ENCODE measurements around the gene SYNPR. TPM values are rescaled to one million over a fixed set of nuclear protein-coding genes. Genes with fewer than 3 reads are reported as not detected.

The SYNPR gene
- total RNA-seq, 1 experiment from 2014 or later = 0.17 TPM

DNA sequence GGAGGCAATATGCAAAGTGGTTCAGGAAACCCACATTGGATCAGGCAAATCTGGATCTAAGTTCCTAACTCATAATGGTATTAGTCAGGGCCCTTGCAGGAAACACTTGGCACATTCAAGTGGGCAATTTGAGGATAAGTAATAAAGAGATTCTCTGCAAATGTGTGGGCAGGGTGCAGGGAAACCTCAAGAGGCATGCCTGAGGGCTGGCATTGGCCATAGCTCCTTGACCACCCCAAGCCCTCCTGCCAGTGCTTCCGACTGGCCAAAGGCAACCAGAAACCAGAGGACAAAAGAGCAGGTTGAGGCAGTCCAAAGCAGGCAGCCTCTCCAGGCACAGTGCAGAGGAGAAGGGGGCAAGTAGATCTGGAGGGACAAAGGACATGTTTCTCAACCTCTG, 243.5 kb downstream of the SYNPR start:
- Histone ChIP-seq H4K8ac (replicated peaks; ENCODE audit: insufficient read length, low read depth, low read length) (no peak overlapping the region), H2BK120ac (ENCODE audit: low read depth, low read length, poor library complexity, severe bottlenecking) (no peak overlapping the region), H3K9ac (ENCODE audit: extremely low read depth, insufficient read length, low read length) (no peak overlapping the region), H3K23ac (ENCODE audit: insufficient read length, low read depth, low read length) (no peak overlapping the region), H3K79me1 (ENCODE audit: insufficient read depth, low read depth, low read length, poor library complexity, severe bottlenecking) (no peaks in the 10 kb centered on the region), H3K14ac (ENCODE audit: insufficient read depth, low read length) (no peak overlapping the region; the same call in 1 of the 2 replicates), H3K56ac (ENCODE audit: insufficient read length, low read depth, low read length) (no peak overlapping the region), H3K27ac (ENCODE audit: insufficient read length, low read depth, low read length) (no peak overlapping the region), H3T11ph (ENCODE audit: low read length) (no peak overlapping the region), H3K9me3 (ENCODE audit: control insufficient read depth, low read depth, low read length) (no peaks in the 10 kb centered on the region), H3K4me2 (ENCODE audit: insufficient read depth, insufficient read length, low read length) (no peak overlapping the region), H4K5ac (ENCODE audit: insufficient read length, low read depth, low read length) (no peak overlapping the region), H2BK20ac (ENCODE audit: low read depth, low read length, poor library complexity, severe bottlenecking) (no peak overlapping the region), H2AK5ac (ENCODE audit: insufficient read length, low read length) (no peak overlapping the region), H2AFZ (ENCODE audit: low read length) (no peak overlapping the region), H3K4ac (ENCODE audit: low read depth, low read length) (no peak overlapping the region), H4K20me1 (ENCODE audit: control insufficient read depth, insufficient read depth, insufficient read length) (no peaks in the 10 kb centered on the region), H3K27me3 (ENCODE audit: insufficient read depth, low read length) (no peaks in the 10 kb centered on the region), H3K79me2 (ENCODE audit: insufficient read depth, low read length) (0 out of 2 replicates have a peak, but pooled peaks cover 1% of the 10 kb centered on the region), H2BK15ac (ENCODE audit: low read depth, low read length) (no peak overlapping the region), H3K18ac (ENCODE audit: insufficient read length, low read depth, low read length) (no peak overlapping the region), H2BK12ac (ENCODE audit: insufficient read length, low read depth, low read length) (no peak overlapping the region), H3K4me1 (ENCODE audit: insufficient read depth, low read length) (peaks cover 2% of the 10 kb centered on the region; the same call in 1 of the 2 replicates), H4K91ac (ENCODE audit: insufficient read length, low read depth, low read length) (no peak overlapping the region), H2BK5ac (ENCODE audit: insufficient read length, low read length) (no peak overlapping the region), H3K23me2 (ENCODE audit: insufficient read length, low read depth, low read length, poor library complexity, severe bottlenecking) (no peaks in the 10 kb centered on the region)
- Mint-ChIP-seq H3K27me3 (ENCODE audit: low read depth) (no peaks in the 10 kb centered on the region), H3K36me3 (ENCODE audit: insufficient read depth in 1 of 3, low read depth in 3 of 3) (no peaks in the 10 kb centered on the region), H3K9me3 (no peaks in the 10 kb centered on the region), H3K4me1 (peaks cover 10 to 17% of the 10 kb centered on the region in 2 experiments), H3K4me3 (no peak overlapping the region), H3K27ac (peak overlapping the region in 1 of 3 experiments; percentile 50; a peak in 2 of 7 replicates)
- no CpG with 5 or more reads among the region's 1 CpG for WGBS (ENCODE audit: extremely low coverage, insufficient read length, low lambda C conversion rate)
- TF ChIP-seq, protein P1, sequence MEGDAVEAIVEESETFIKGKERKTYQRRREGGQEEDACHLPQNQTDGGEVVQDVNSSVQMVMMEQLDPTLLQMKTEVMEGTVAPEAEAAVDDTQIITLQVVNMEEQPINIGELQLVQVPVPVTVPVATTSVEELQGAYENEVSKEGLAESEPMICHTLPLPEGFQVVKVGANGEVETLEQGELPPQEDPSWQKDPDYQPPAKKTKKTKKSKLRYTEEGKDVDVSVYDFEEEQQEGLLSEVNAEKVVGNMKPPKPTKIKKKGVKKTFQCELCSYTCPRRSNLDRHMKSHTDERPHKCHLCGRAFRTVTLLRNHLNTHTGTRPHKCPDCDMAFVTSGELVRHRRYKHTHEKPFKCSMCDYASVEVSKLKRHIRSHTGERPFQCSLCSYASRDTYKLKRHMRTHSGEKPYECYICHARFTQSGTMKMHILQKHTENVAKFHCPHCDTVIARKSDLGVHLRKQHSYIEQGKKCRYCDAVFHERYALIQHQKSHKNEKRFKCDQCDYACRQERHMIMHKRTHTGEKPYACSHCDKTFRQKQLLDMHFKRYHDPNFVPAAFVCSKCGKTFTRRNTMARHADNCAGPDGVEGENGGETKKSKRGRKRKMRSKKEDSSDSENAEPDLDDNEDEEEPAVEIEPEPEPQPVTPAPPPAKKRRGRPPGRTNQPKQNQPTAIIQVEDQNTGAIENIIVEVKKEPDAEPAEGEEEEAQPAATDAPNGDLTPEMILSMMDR (conservative IDR thresholded peaks at IDR 0.05) = no peak
- DNase-seq = no peak

Data from H9 (cell line).